Loucy (cell line): ENCODE data around the gene LHFPL2.
"Not testable (repeated sequence)": the region's sequence is repeated elsewhere in the genome, so short reads cannot be mapped to it uniquely, and the experiment has no call there.

Experiments used
- CTCF ChIP-seq: fragments of 200-600 bp; sonication (generic); conservative IDR thresholded peaks from 2 replicates; pipeline ENCODE4 v1.5.1; 2014; ENCODE audit warnings: mild to moderate bottlenecking, antibody characterized with exemption, low read length
- EZH2phosphoT487 ChIP-seq: fragments of 200-600 bp; IDR thresholded peaks from 2 replicates; pipeline ENCODE4 v1.6.1; 2018; ENCODE audit warnings: antibody characterized with exemption, mild to moderate bottlenecking, moderate library complexity, borderline replicate concordance

GRCh38 chr5:78687514-78687913 lies 38.9 kb upstream of the LHFPL2 start:
- TF ChIP-seq CTCF, EZH2phosphoT487: not testable (repeated sequence)
